Activated CD8-positive, alpha-beta memory T cell treated with anti-CD3 and anti-CD28 coated beads, Interleukin-2, amount 10 ng/mL, durations not matched to agents 7 days and 5 days (primary cell): ENCODE data around the gene RNF5. TPM values are rescaled to one million over a fixed set of nuclear protein-coding genes. Genes with fewer than 3 reads are reported as not detected.
"Not testable (repeated sequence)": the region's sequence is repeated elsewhere in the genome, so short reads cannot be mapped to it uniquely, and the experiment has no call there.

Experiments used
- ATAC-seq: fragments of 150-1000 bp; cut with Tn5 transposase; one replicate; pipeline ENCODE4 v1.10.0; 2021; ENCODE audit warnings: moderate library complexity
- CTCF ChIA-PET: fragments of 350-600 bp; sonication (Branson Sonifier 250); formaldehyde crosslinking; loops from one replicate; lab custom pipeline; 2021; ENCODE audit warnings: antibody characterized with exemption; lab: Charles Lee
- DNase-seq: peaks from one replicate; pipeline ENCODE4 v3.0.0-alpha.2; 2020
- H3K27ac Mint-ChIP-seq: one replicate; pipeline ENCODE4 v1.8.0; 2021; ENCODE audit warnings: mild to moderate bottlenecking, mixed read lengths
- H3K27me3 Mint-ChIP-seq: one replicate; pipeline ENCODE4 v1.8.0; 2021; ENCODE audit warnings: mixed read lengths
- H3K36me3 Mint-ChIP-seq: one replicate; pipeline ENCODE4 v1.8.0; 2021; ENCODE audit warnings: mild to moderate bottlenecking, mixed read lengths
- H3K4me1 Mint-ChIP-seq: one replicate; pipeline ENCODE4 v1.8.0; 2021; ENCODE audit warnings: mixed read lengths
- H3K4me3 Mint-ChIP-seq: one replicate; pipeline ENCODE4 v1.8.0; 2021; ENCODE audit warnings: mild to moderate bottlenecking, moderate library complexity, mixed read lengths
- H3K9me3 Mint-ChIP-seq: one replicate; pipeline ENCODE4 v1.8.0; 2022; ENCODE audit warnings: low read depth, mixed read lengths
- total RNA-seq, 2 experiments: library from RNA; stranded (reverse); gene quantifications; one replicate each; pipeline ENCODE4 v1.2.3, GENCODE V29; 2021

Gene RNF5
- total RNA-seq, 2 experiments from 2014 or later: 41.0 to 51.9 TPM

DNA sequence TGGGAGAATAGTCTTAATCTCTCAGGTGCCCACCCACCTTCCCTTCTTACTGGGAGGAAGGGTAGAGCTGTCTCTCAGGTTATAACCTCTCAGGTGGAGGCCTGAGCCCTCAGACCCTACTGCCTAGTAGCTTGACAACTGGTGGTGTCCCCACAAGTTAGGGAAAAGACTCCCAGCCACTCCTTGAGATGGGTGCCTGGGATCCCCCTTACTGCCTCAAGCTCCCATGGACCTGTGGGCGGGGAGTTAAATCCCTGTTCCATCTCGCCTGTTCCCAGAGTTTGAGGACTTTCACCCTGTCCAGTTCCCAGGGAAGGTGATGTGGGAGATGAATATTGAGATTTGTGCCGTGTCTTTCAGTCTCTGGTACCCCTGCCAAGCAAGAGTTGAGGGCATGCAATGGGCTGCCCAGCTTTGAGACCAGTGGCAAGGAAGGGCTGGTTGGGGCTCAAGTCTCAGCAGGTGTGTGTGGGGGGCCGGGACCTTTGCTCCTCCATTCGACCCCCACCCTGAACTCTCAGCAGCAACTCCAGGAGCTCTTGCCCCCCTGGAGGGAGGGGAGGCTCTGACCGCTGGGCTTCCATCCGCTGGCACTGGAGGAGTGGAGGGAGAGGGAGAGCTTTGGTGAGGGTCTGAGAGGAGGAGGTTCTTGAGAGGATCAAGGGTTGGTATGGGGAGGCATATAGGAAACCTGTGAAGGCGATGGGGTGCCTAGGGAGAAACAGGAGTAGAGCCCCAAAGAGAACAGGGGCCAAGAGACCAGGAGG lies 12.9 kb downstream of the RNF5 start:
- CTCF ChIA-PET: interaction anchor here (4.2 kb wide), 1 partner anchor 13 kb away, joined by 31 read pairs; the partner anchor contains the start of genes AGPAT1 and RNF5
- Mint-ChIP-seq H3K27ac (peak overlapping the region; percentile 95), H3K4me3 (peak overlapping the region; percentile 98), H3K4me1 (peaks cover 50% of the 10 kb centered on the region), H3K36me3 (peaks cover 40% of the 10 kb centered on the region), H3K9me3 (no peaks in the 10 kb centered on the region), H3K27me3 (no peaks in the 10 kb centered on the region)
- DNase-seq: no peak
- ATAC-seq: no peak

GRCh38 chr6:32191696-32192607 lies 13.7 kb downstream of the RNF5 start:
- peak overlapping the region; percentile 95 for H3K27ac Mint-ChIP-seq
- H3K4me3 Mint-ChIP-seq: peak overlapping the region; percentile 98
- peaks cover 45% of the 10 kb centered on the region for H3K4me1 Mint-ChIP-seq
- DNase-seq (no peak), ATAC-seq (no peak)
- no peaks in the 10 kb centered on the region for H3K9me3 Mint-ChIP-seq
- no peaks in the 10 kb centered on the region for H3K27me3 Mint-ChIP-seq
- peaks cover 33% of the 10 kb centered on the region for H3K36me3 Mint-ChIP-seq
- CTCF ChIA-PET: interaction anchor here (1.2 to 4.2 kb wide), 6 partner anchors 9 to 780 kb away, joined by 3 to 31 read pairs (median 5); partner anchors contain the start of genes AGPAT1, ATF6B and RNF5

- H3K27ac Mint-ChIP-seq: peak within 1 kb of the TSS; percentile 95
- DNase-seq (peak; percentile 78), ATAC-seq (no peak)
- H3K4me3 Mint-ChIP-seq: peak within 1 kb of the TSS; percentile 98
- no peaks in the 10 kb centered on the region for H3K9me3 Mint-ChIP-seq
- peaks cover 40% of the 10 kb centered on the region for H3K4me1 Mint-ChIP-seq
- peaks cover 26% of the 10 kb centered on the region for H3K36me3 Mint-ChIP-seq
- H3K27me3 Mint-ChIP-seq: no peaks in the 10 kb centered on the region
- CTCF ChIA-PET: interaction anchor here (1.2 to 4.2 kb wide), 6 partner anchors 10 to 779 kb away, joined by 3 to 31 read pairs (median 5); partner anchors contain the start of genes AGPAT1, ATF6B and RNF5
Observed at GRCh38 chr6:32192608-32193039, 14.4 kb downstream of the RNF5 start, which contains the start of gene GPSM3. GPSM3 (minus strand) TSS chr6:32192643; CDS start chr6:32192513, 130 bp downstream.

- H3K27me3 Mint-ChIP-seq, H3K9me3 Mint-ChIP-seq, ATAC-seq, DNase-seq: not testable (repeated sequence)
- Mint-ChIP-seq H3K4me3 (peak overlapping the region; percentile 98), H3K36me3 (peaks cover 23% of the 10 kb centered on the region), H3K27ac (peak overlapping the region; percentile 95), H3K4me1 (peaks cover 36% of the 10 kb centered on the region)
- CTCF ChIA-PET: interaction anchor here (1.2 to 4.2 kb wide), 6 partner anchors 11 to 779 kb away, joined by 3 to 31 read pairs (median 5); partner anchors contain the start of genes AGPAT1, ATF6B and RNF5
Observed at GRCh38 chr6:32193096-32193495, 14.9 kb downstream of the RNF5 start.

DNA sequence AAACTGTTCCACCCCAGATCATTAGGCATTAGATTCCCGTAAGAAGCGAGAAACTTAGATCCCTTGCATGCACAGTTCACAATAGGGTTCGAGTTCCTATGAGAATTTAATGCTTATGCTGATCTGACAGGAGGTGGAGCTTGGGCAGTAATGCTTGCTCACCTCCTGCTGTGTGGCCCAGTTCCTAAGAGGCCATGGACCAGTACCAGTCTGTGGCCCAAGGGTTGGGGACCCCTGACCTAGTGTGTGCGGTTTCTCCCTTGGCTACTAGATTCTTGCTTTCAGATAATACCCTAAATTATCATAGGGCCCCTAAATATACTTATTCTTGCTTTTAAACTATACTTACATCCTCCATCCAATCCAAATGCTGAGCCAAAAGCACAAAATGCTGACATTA lies 16.2 kb downstream of the RNF5 start:
- H3K4me3 Mint-ChIP-seq: peak overlapping the region; percentile 95
- H3K36me3 Mint-ChIP-seq: peaks cover 14% of the 10 kb centered on the region
- H3K27me3 Mint-ChIP-seq: no peaks in the 10 kb centered on the region
- H3K4me1 Mint-ChIP-seq: peaks cover 26% of the 10 kb centered on the region
- ATAC-seq: no peak
- H3K27ac Mint-ChIP-seq: peak overlapping the region; percentile 99
- CTCF ChIA-PET: interaction anchor here (0.7 to 2.7 kb wide), 3 partner anchors 12 to 76 kb away, joined by 4 to 16 read pairs (median 8); no protein-coding TSS in a partner anchor
- DNase-seq: no peak
- H3K9me3 Mint-ChIP-seq: no peaks in the 10 kb centered on the region

GRCh38 chr6:32194825-32195651 lies 16.8 kb downstream of the RNF5 start:
- DNase-seq: peak; percentile 70
- CTCF ChIA-PET: interaction anchor here (0.7 to 2.3 kb wide), 20 partner anchors 10 to 663 kb away, joined by 3 to 16 read pairs (median 4); partner anchors contain the start of genes ATF6B, EGFL8, FKBPL and PRRT1
- peaks cover 26% of the 10 kb centered on the region for H3K4me1 Mint-ChIP-seq
- H3K4me3 Mint-ChIP-seq: peak overlapping the region; percentile 95
- H3K9me3 Mint-ChIP-seq: no peaks in the 10 kb centered on the region
- ATAC-seq: no peak
- H3K27ac Mint-ChIP-seq: peak overlapping the region; percentile 99
- H3K36me3 Mint-ChIP-seq: peaks cover 14% of the 10 kb centered on the region
- H3K27me3 Mint-ChIP-seq: no peaks in the 10 kb centered on the region

DNA sequence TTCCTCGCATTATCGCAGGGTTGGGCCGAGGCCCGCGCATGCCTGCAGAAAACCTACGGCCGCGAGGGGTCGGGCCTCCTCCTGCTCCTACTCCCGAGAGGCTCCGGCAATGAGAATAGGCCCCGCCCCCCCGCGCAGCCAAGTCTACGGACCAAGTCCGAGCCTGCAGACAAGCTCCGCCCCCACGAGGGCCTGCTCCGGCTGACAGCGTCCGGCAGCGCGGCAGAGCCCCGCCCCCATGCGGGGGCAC lies 17.4 kb downstream of the RNF5 start:
- H3K9me3 Mint-ChIP-seq: no peaks in the 10 kb centered on the region
- CTCF ChIA-PET: interaction anchor here (0.8 to 2.3 kb wide), 19 partner anchors 11 to 662 kb away, joined by 3 to 16 read pairs (median 4); partner anchors contain the start of genes ATF6B, EGFL8, FKBPL and PRRT1
- peaks cover 26% of the 10 kb centered on the region for H3K4me1 Mint-ChIP-seq
- H3K27ac Mint-ChIP-seq: peak overlapping the region; percentile 99
- peak; percentile 100 for DNase-seq
- ATAC-seq: peak; percentile 87
- H3K36me3 Mint-ChIP-seq: peaks cover 10% of the 10 kb centered on the region
- H3K27me3 Mint-ChIP-seq: no peaks in the 10 kb centered on the region
- H3K4me3 Mint-ChIP-seq: peak overlapping the region; percentile 95

- CTCF ChIA-PET: interaction anchor here (0.8 to 2.3 kb wide), 18 partner anchors 11 to 662 kb away, joined by 3 to 16 read pairs (median 4); partner anchors contain the start of genes ATF6B, FKBPL, PRRT1 and RNF5
- DNase-seq (peak; percentile 88), ATAC-seq (peak; percentile 2)
- Mint-ChIP-seq H3K4me1 (peaks cover 26% of the 10 kb centered on the region), H3K27me3 (no peaks in the 10 kb centered on the region), H3K9me3 (no peaks in the 10 kb centered on the region), H3K4me3 (peak overlapping the region; percentile 95), H3K36me3 (peaks cover 6% of the 10 kb centered on the region), H3K27ac (peak overlapping the region; percentile 99)
Observed at GRCh38 chr6:32195902-32196681, 17.9 kb downstream of the RNF5 start.

- Mint-ChIP-seq H3K4me1 (peaks cover 26% of the 10 kb centered on the region), H3K27ac (peak overlapping the region; percentile 99), H3K27me3 (no peaks in the 10 kb centered on the region), H3K4me3 (peak overlapping the region; percentile 95), H3K9me3 (no peaks in the 10 kb centered on the region), H3K36me3 (peaks cover 2% of the 10 kb centered on the region)
- CTCF ChIA-PET: interaction anchor here (1.4 to 2.3 kb wide), 2 partner anchors 78 to 642 kb away, joined by 7 read pairs; partner anchors contain the start of gene TAP2
- DNase-seq (no peak), ATAC-seq (no peak)
Observed at GRCh38 chr6:32196682-32197616, 18.7 kb downstream of the RNF5 start.

DNA sequence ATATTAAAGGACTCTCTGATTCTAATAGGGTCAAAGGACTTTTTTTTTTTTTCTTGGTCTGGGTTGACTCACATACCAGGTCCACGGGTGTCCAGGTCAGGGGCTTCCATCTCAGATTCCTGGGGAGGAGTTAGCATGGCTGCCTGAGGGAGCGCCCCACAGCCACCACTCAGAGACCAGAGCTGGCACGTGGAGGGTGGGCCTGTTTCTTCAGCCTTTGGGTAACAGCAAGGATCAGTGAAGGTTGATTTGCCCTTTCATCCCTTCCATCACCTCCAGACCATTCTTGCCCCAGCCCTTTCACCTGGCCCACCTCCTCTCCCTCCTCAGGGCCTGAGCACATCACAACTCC lies 20.1 kb downstream of the RNF5 start:
- peaks cover 24% of the 10 kb centered on the region for H3K4me1 Mint-ChIP-seq
- CTCF ChIA-PET: interaction anchor here (1.0 to 1.4 kb wide), 2 partner anchors 68 to 79 kb away, joined by 3 to 7 read pairs; partner anchors contain the start of gene FKBPL

DNA sequence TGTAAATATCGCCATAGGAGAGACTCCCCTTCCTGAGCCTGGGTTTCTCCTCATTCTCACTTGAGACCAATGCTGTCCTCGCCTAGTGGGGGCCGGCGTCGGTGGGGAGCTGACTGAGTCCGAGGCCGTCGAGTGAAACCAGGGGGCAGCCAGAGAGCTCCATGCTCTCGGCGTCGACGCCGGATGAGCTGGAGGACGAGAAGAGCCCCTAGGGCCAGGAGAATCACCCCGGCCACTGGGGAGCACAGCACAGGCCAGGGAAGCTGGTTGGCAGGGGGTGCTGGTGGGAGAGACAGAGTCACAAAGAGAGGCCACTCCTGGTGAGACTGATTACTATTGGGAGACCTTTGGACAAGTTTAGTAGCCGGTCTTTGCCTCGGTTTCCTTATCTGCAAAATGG lies 20.7 kb downstream of the RNF5 start:
- no peak overlapping the region for H3K4me3 Mint-ChIP-seq
- CTCF ChIA-PET: no interaction called here

More for the DNA sequence above, 20.1 kb downstream of the RNF5 start:
- H3K4me3 Mint-ChIP-seq: no peak overlapping the region
- DNase-seq: no peak
- no peaks in the 10 kb centered on the region for H3K36me3 Mint-ChIP-seq
- H3K27ac Mint-ChIP-seq: no peak overlapping the region
- no peaks in the 10 kb centered on the region for H3K27me3 Mint-ChIP-seq
- H3K9me3 Mint-ChIP-seq: no peaks in the 10 kb centered on the region
- ATAC-seq: no peak

More for the DNA sequence above, 20.7 kb downstream of the RNF5 start:
- Mint-ChIP-seq H3K9me3 (no peaks in the 10 kb centered on the region), H3K4me1 (peaks cover 18% of the 10 kb centered on the region), H3K27me3 (no peaks in the 10 kb centered on the region), H3K36me3 (no peaks in the 10 kb centered on the region), H3K27ac (no peak overlapping the region)
- DNase-seq: no peak
- ATAC-seq: no peak
